Sciatic nerve (tissue), 2 donors: ENCODE data around the gene COG8. TPM values are rescaled to one million over a fixed set of nuclear protein-coding genes. Genes with fewer than 3 reads are reported as not detected.
"Not testable (repeated sequence)": the region's sequence is repeated elsewhere in the genome, so short reads cannot be mapped to it uniquely, and the experiment has no call there.

Experiments used
- ATAC-seq: fragments of 200-7000 bp; cut with Tn5 transposase; one replicate; pipeline ENCODE4 v1.9.1; 2020; ENCODE audit warnings: mild to moderate bottlenecking, moderate library complexity
- DNase-seq: peaks from one replicate; pipeline ENCODE4 v3.0.0-alpha.2; 2020; ENCODE audit warnings: low spot score
- intact Hi-C: fragments of 100-400 bp; cut with DNase I; formaldehyde crosslinking; loops from one replicate; pipeline ENCODE4 v1.14.2; 2022
- total RNA-seq: library from RNA; stranded (reverse); fragmentation: NEBNext Ultra II Directional; extraction: Animal tissue kit (Norgen Biotek cat#: 25700); gene quantifications from one replicate; pipeline ENCODE4 v1.2.1, GENCODE V29; 2021
- donor health status: DM: no; HTN: no; CAD: no.
- donor health status: DM: no; HTN: no; CAD: no.

Gene COG8
- total RNA-seq, 1 donor from 2014 or later, result 36.4 TPM

DNA sequence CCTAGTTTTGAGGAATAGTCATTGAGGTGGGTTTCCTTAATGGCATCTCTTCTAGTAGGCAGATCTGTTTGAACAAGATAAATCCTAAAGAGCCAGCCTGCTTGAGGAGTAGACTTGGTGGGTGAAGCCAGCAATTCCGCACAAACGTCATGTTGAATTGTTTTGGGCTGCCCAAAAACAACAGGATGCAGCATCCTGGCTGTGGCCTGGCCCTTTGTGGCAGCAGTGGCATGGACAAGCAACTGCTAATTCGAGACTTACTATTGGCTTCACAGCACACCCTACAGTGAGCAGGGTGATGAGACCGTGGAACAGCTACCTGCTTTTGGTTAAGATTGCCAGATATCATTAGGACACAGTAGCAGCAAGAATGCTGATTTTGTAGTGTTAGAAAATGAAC lies 37.5 kb downstream of the COG8 start:
- ATAC-seq (no peak), DNase-seq (no peak)
- intact Hi-C loops, result no loop called here

DNA sequence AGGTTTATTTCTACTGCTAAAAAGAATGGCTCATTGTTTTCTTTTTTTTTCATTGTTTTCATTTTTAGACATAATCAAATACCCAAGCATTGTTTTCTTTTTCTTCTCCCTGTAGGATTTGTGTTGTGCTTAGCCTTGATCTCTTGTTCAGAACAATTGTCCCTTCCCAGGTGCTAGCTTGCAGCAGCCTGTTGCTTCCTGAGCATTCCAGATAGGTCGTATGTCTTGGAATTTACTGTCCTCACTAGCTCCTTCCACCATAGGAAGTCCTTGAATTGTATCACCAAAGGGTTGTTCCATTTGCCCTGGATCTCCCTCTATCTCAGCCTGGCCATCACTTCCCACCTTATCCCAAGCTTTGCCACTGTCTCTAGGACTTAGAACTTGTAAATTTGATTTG lies 38.2 kb downstream of the COG8 start:
- intact Hi-C loops, result no loop called here
- no peak for ATAC-seq
- DNase-seq, result no peak

- DNase-seq (no peak), ATAC-seq (no peak)
Measured at GRCh38 chr16:69298261-69298660, 41.1 kb downstream of the COG8 start.

DNA sequence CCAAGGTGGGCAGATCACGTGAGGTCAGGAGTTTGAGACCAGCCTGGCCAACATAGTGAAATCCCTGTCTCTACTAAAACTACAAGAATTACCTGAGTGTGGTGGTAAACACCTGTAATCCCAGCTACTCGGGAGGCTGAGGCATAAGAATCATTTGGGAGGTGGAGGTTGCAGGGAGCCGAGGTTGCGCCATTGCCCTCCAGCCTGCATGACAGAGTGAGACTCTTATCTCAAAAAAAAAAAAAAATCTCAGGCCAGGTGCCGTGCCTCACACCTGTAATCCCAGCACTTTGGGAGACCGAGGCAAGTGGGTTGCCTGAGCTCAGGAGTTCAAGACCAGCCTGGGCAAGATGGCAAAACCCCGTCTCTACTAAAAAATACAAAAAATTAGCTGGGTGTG lies 42.6 kb downstream of the COG8 start:
- intact Hi-C loops, ATAC-seq, DNase-seq: not testable (repeated sequence)

More at GRCh38 chr16:69298261-69298660, 41.1 kb downstream of the COG8 start:
- intact Hi-C loops, result no loop called here

- no peak for DNase-seq
- no peak for ATAC-seq
- intact Hi-C loops, result no loop called here
Measured at GRCh38 chr16:69294051-69294450, 45.3 kb downstream of the COG8 start.

- ATAC-seq (no peak), DNase-seq (no peak)
- intact Hi-C loops, result no loop called here
Measured at GRCh38 chr16:69293401-69293800, 46.0 kb downstream of the COG8 start.

GRCh38 chr16:69291657-69292056 lies 47.7 kb downstream of the COG8 start:
- ATAC-seq, intact Hi-C loops, DNase-seq: not testable (repeated sequence)

DNA sequence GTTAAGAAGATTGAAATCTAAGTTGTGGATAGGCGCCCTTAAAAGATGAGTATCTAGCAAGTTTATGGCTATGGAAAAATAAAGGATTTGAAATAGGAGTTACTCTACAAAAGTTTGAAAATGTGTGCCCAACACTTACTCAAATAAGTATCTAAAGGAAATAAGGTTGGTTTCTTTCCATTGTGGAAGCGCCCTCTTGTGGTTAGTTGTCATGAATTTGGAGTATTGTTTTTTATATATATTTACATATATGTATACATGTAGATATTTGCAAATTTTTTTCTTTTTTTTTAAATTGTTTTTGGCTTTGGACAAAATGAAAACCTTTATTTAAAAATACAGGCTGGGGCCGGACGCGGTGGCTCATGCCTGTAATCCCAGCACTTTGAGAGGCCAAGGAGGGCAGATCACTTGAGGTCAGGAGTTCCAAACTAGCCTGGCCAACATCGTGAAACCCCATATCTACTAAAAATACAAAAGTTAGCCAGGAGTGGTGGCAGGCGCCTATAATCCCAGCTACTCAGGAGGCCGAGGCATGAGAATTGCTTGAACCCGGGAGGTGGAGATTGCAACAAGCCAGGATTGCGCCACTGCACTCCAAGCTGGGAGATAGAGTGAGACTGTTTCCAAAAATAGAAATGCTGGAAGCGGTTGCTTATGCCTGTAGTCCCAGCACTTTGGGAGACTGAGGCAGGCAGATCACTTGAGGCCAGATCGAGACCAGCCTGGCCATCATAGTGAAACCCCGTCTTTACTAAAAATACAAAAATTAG lies 52.2 kb downstream of the COG8 start:
- peak; percentile 91 for ATAC-seq
- peak; percentile 69 for DNase-seq
- intact Hi-C loops, result loop anchor here (5.0 kb wide), 1 partner anchor 135 kb away; no protein-coding TSS in a partner anchor

- DNase-seq (no peak), ATAC-seq (no peak)
- intact Hi-C loops, result loop anchor here (5.0 kb wide), 1 partner anchor 133 kb away; no protein-coding TSS in a partner anchor
Measured at GRCh38 chr16:69285240-69285639, 54.1 kb downstream of the COG8 start.

DNA sequence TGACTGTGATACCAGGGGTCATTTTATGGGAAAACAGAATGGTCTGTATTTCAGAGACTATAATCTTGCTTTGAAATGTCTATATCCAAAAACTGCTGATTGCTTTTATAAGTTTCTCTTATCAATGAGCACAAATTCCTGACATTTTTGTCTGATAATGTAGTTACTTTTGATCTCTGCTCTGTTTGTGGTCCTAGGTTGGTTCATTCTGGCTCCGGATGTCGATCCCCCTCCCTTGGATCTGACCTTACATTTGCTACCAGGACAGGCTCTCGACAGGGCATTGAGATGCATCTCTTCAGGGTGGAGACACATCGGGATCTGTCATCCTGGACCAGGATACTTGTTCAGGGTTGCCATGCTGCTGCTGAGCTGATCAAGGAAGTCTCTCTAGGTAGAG lies 55.5 kb downstream of the COG8 start:
- no peak for ATAC-seq
- no peak for DNase-seq
- intact Hi-C loops, result no loop called here

DNA sequence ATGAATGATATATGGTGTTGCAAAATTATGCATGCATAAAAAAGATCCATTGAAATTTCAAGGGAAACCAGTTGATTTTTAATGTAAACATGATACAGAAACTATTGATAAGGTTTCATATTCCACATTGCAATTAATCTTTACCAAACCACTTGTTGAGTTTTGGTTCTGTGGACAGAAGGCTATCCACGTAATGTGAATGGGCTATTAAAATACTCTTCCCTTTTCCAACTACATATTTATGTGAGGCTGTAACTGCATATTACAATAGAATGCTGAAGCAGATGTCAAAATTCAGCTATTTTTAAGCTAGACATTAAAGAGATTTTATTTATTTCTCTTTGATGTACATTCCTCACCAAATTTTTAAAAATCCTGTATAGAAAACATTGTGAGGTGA lies 62.0 kb downstream of the COG8 start:
- ATAC-seq, result no peak

More for the DNA sequence above, 62.0 kb downstream of the COG8 start:
- no peak for DNase-seq
- intact Hi-C loops, result no loop called here

Other genes starting within 250 kb of the COG8 start
- 2.7 TPM for gene HAS3, start 233.9 kb downstream of the COG8 start, total RNA-seq
- gene CHTF8, start 207.0 kb downstream of the COG8 start, total RNA-seq, result 65.1 TPM
- gene UTP4, start 206.9 kb downstream of the COG8 start, total RNA-seq, result 40.1 TPM
- gene SNTB2, start 152.4 kb downstream of the COG8 start, total RNA-seq, result 64.0 TPM
- 24.8 TPM for gene VPS4A, start 28.2 kb downstream of the COG8 start, total RNA-seq
- 6.0 TPM for gene PDF, start 9.0 kb downstream of the COG8 start, total RNA-seq
- 10.5 TPM for gene NIP7, start 208 bp upstream of the COG8 start, total RNA-seq
- gene TMED6, start 12.2 kb upstream of the COG8 start, total RNA-seq, result not detected
- 42.0 TPM for gene TERF2, start 46.4 kb upstream of the COG8 start, total RNA-seq
- 62.5 TPM for gene CYB5B, start 85.1 kb upstream of the COG8 start, total RNA-seq
- 87.0 TPM for gene NFAT5, start 226.4 kb upstream of the COG8 start, total RNA-seq